ENCODE data around the gene PPP1CA.
A peak's percentile ranks its signal among the peaks of the same experiment; 100 is the strongest.
"Not testable (repeated sequence)": the region's sequence is repeated elsewhere in the genome, so short reads cannot be mapped to it uniquely, and the experiment has no call there.

The PPP1CA gene

DNA sequence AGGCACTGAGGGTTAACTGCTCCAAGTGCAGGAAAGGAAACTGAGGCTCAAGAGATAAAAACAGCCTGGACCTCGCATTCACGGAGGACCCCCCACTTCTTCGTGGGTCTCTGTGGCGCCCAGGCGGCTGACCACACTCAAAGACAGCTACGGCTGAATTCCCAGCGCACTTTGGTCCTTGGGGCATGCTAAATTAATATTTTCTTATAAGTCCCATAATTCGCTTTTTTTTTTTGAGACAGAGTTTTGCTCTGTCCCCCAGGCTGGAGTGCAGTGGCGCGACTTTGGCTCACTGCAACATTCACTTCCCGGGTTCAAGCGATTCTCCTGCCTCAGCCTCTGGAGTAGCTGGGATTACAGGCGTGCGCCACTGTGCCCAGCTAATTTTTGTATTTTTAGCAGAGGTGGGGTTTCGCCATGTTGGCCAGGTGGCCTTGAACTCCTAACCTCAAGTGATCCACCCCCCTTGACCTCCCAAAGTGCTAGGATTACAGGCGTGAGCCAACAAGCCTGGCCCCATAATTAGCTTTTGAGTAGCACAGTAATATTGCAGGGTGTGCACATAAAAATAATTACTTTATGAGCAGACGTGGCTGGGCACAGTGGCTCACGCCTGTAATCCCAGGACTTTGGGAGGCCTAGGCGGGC lies 658 bp upstream of the PPP1CA start:
- DNase-seq (ENCODE audit: low read depth), result not testable (repeated sequence)

GRCh38 chr11:67400942-67401494 lies 640 bp downstream of the PPP1CA start:
- no peak for DNase-seq (ENCODE audit: low read depth)

DNA sequence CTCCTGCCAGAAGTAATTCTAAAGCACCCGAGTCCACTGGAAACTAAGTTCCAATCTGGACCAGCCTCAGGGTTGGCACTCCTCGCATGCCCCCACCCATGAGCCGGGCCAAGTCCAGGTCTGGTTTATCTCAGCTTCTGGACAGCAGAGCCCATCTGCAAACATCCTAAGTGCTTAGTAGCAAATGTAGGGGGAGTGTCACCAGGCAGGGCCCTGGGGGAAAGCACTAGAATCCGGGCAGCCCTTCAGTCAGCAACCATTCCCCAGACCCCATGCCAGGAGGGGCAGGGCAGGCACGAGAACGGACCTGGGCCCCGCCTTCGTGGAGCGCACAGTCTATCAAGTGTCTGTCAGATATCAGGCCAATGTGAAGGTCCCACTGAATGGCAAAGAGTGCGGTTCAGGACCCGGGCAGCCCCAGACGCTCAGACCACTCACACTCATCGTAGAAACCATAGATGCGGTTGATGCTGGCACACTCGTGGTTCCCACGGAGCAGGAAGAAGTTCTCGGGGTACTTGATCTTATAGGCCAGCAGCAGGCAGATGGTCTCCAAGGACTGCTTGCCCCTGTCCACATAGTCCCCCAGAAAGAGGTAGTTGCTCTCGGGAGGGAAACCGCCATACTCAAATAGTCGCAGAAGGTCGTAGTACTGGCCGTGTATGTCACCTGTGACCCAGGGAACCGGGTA lies 1.3 kb downstream of the PPP1CA start:
- no peak for DNase-seq (ENCODE audit: low read depth)

- DNase-seq (ENCODE audit: low read depth), result no peak
Observed at GRCh38 chr11:67398661-67399563, 2.7 kb downstream of the PPP1CA start.

DNA sequence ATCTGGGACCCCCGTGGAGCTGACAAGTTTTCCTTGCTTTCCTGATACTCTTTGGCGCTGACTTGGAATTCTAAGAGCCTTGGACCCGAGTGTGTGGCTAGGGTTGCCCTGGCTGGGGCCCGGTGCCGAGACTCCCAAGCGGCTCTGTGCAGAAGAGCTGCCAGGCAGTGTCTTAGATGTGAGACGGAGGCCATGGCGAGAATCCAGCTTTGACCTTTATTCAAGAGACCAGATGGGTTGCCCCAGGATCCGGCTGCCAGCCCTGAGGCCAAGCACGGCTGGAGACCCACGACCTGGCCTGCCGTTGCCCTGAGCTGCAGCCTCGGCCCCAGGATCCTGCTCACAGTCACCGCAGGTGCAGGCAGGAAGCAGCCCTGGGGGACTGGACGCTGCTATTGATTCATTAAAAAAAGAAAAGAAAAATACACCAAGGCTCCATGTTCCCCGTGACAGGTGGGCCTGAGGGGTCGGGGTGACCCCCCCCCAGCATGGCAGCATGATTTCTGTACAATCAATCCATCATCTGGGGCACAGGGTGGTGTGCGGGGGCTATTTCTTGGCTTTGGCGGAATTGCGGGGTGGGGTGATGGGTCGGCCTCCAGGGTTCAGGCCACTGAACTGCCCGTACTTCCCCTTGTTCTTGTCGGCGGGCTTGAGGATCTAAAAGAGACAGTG lies 3.5 kb downstream of the PPP1CA start:
- DNase-seq (ENCODE audit: low read depth), result no peak

- no peak for DNase-seq (ENCODE audit: low read depth)
Observed at GRCh38 chr11:67397536-67397935, 4.1 kb downstream of the PPP1CA start.

- no peak for DNase-seq (ENCODE audit: low read depth)
Observed at GRCh38 chr11:67396587-67397389, 4.9 kb downstream of the PPP1CA start.

GRCh38 chr11:67396259-67396581 lies 5.4 kb downstream of the PPP1CA start:
- no peak for DNase-seq (ENCODE audit: low read depth)

DNA sequence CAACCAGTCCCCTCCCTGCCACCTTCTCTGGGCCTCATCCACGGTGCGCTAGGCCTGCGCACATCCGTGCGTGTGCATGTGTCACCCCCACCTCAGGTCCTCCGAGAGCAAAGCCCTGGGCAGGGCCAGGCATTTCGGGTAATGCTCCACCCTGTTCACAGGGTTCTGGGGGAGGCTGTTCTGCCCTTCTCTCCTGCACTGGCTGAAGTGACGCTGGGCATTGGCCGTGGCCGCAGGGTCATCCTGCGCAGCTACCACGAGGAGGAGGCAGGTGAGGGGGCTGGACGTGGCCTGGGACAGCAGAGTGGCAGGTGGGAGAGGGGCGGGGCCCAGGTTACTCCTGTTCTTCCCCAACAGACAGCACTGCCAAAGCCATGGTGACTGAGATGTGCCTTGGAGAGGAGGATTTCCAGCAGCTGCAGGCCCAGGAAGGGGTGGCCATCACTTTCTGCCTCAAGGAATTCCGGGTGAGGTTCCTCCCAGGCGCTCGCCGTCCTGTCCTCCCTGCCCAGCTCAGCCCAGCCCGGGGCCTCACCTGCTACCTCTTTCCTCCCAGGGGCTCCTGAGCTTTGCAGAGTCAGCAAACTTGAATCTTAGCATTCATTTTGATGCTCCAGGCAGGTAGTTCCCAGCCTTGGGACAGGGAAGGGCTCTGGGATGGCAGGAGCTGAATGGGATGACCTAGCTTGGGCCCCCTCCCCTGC lies 6.0 kb downstream of the PPP1CA start:
- no peak for DNase-seq (ENCODE audit: low read depth)

- no peak for DNase-seq (ENCODE audit: low read depth)
Observed at GRCh38 chr11:67393990-67394389, 7.7 kb downstream of the PPP1CA start.

DNA sequence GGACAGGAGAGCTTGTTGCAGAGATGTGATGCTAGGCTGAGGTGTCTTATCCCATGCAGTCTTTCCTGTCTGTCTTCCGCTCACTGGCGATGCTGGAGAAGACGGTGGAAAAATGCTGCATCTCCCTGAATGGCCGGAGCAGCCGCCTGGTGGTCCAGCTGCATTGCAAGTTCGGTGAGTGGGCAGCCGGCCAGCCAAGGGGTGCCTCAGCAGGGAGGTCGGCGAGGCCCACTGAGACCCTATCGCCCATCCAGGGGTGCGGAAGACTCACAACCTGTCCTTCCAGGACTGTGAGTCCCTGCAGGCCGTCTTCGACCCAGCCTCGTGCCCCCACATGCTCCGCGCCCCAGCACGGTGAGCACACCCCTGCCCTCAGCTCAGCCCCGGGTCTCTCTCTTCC lies 8.2 kb downstream of the PPP1CA start:
- no peak for DNase-seq (ENCODE audit: low read depth)

- no peak for DNase-seq (ENCODE audit: low read depth)
Observed at GRCh38 chr11:67392183-67392715, 9.4 kb downstream of the PPP1CA start.

DNA sequence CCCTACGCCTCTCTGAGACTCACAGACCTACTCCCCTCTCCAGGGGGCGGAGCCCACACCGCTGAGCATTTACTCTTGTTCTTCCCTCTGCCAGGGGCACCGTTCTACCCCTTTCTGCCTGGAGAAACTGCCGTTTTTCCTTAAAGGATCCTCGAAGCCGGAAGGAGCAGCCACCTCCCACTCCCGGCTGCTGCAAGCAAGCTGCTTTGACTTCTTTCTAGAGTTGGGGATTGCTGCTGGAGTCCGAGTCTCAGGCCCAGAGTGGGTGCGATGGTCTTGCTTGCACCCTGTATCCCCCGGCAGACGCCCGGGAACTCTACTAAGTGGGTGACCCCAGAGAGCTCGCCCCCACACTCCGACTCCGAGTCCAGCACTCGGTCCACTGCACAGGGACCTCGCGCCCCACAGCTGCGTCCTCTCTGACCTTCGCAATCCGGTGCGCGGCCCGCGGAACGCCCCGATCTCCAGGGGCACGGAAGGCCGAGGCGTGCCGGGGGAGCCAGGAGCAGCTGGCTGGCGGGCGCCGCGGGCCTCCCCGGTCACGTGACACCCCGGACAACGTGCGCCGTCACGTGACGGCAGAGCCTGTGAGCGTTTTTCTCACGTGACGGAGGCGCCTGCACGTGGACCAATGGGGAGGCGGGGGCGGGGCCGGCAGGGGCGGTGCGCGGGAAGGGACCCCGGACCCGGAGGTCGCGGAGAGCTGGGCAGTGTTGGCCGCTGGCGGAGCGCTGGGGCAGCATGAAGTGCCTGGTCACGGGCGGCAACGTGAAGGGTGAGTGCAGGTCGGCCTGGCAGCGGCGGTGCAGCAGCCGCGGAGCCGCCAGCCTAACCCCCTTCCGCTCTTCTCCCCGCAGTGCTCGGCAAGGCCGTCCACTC lies 10.1 kb downstream of the PPP1CA start, which contains the start of gene RAD9A:
Gene RAD9A (plus strand): TSS at position 683 of the 879 bp plus-strand sequence. CDS start 59 bp downstream, at position 742.
- peak; percentile 89 for DNase-seq (ENCODE audit: low read depth)

- DNase-seq (ENCODE audit: low read depth), result no peak
Observed at GRCh38 chr11:67390947-67391303, 10.7 kb downstream of the PPP1CA start.

DNA sequence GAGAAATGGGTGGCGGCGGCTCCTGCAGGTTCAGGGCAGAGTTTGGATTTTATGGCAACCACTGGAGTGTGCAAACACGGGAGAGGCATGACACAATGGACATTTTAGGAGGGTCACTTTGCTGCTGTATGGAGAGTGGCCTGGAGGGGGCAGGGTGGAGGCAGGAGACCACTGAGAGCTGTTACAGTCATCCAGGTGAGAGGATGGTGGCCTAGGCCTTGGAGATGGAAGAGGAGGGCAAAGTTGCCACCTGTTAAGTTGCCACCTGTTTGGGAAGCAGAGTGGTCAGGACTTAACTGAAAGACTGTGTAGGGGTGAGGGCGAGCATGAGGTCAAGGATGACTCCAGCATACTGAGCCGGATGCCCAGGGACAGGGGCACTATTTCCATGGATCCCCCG lies 12.2 kb downstream of the PPP1CA start:
- no peak for DNase-seq (ENCODE audit: low read depth)

DNA sequence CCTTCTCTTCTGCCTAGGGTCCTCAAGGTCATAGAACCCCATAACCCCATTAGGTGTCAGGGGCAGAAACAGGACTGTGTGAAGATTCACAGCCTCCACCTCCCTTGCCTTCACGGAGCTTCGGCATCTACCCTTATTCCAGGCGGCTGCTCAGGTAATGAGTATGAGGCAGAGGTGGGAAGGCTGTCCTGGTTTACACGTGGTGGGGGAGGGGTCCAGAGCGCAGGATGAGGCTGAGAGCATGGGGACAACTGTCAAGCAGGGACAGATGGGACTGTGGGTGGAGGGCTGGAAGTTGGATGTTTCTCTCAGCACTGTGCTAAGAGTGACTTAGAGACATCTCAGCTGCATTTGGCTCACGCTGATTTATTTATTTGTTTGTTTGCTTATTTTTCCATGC lies 14.1 kb downstream of the PPP1CA start:
- DNase-seq (ENCODE audit: low read depth), result no peak

DNA sequence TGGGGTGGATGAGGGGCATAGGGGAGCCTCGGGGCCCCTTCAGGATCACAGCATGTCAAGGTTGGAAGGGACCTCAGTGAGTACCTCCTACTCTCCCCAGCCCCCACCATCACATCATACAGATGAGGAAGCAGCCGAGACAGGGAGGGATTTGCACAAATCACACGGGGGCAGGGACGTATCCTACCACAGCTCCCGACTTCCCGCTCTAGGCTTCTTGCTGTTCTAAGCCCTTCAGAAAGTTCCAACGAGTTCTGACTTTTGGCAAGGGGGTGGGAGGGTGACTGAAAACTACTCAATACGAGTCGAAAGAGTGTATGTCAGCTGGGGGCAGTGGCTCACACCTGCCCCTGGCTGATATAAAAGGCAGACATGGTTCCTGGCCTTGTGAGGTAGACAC lies 14.6 kb downstream of the PPP1CA start:
- no peak for DNase-seq (ENCODE audit: low read depth)

- no peak for DNase-seq (ENCODE audit: low read depth)
Observed at GRCh38 chr11:67384851-67385366, 16.7 kb downstream of the PPP1CA start.

All from activated T-helper 9 cell treated with anti-CD3 and anti-CD28 coated beads, Interleukin-2, amount 50 U/mL, for 16 hours (primary cell).